GM18498 (cell line): ENCODE measurements around the gene ELFN2.

Source experiments
- ATAC-seq: cut with Tn5 transposase; IDR thresholded peaks from one replicate; pipeline ENCODE4 v1.9.1; 2021; ENCODE audit warnings: mild to moderate bottlenecking, moderate library complexity; ENCODE audit not compliant: unreplicated experiment

ELFN2 gene

GRCh38 chr22:37391702-37392101, 35.6 kb downstream of the ELFN2 start:
- ATAC-seq: no peak

- ATAC-seq: no peak
Measured at GRCh38 chr22:37390075-37390474, 37.2 kb downstream of the ELFN2 start.

GRCh38 chr22:37388538-37388937, 38.7 kb downstream of the ELFN2 start:
- no peak for ATAC-seq

GRCh38 chr22:37387793-37388192, 39.5 kb downstream of the ELFN2 start:
- no peak for ATAC-seq

- ATAC-seq: no peak
Measured at GRCh38 chr22:37386441-37386840, 40.8 kb downstream of the ELFN2 start.

GRCh38 chr22:37384691-37385090, 42.6 kb downstream of the ELFN2 start:
- ATAC-seq: no peak

- no peak for ATAC-seq
Measured at GRCh38 chr22:37383341-37383740, 43.9 kb downstream of the ELFN2 start.

GRCh38 chr22:37381489-37381888, 45.8 kb downstream of the ELFN2 start:
- no peak for ATAC-seq

- ATAC-seq: no peak
Measured at GRCh38 chr22:37379722-37380121, 47.6 kb downstream of the ELFN2 start.

- no peak for ATAC-seq
Measured at GRCh38 chr22:37379085-37379484, 48.2 kb downstream of the ELFN2 start.

- ATAC-seq: no peak
Measured at GRCh38 chr22:37378642-37379058, 48.6 kb downstream of the ELFN2 start.

GRCh38 chr22:37377927-37378326, 49.4 kb downstream of the ELFN2 start:
- no peak for ATAC-seq

GRCh38 chr22:37377138-37377537, 50.1 kb downstream of the ELFN2 start:
- ATAC-seq: no peak

- no peak for ATAC-seq
Measured at GRCh38 chr22:37376643-37377042, 50.6 kb downstream of the ELFN2 start.

GRCh38 chr22:37375801-37376200, 51.5 kb downstream of the ELFN2 start:
- no peak for ATAC-seq

- no peak for ATAC-seq
Measured at GRCh38 chr22:37374571-37374970, 52.7 kb downstream of the ELFN2 start.

- no peak for ATAC-seq
Measured at GRCh38 chr22:37373451-37373850, 53.8 kb downstream of the ELFN2 start.

- ATAC-seq: no peak
Measured at GRCh38 chr22:37371911-37372310, 55.4 kb downstream of the ELFN2 start.

- no peak for ATAC-seq
Measured at GRCh38 chr22:37371491-37371890, 55.8 kb downstream of the ELFN2 start.

- ATAC-seq: no peak
Measured at GRCh38 chr22:37370306-37370979, 56.8 kb downstream of the ELFN2 start.

GRCh38 chr22:37369483-37369882, 57.8 kb downstream of the ELFN2 start:
- no peak for ATAC-seq

- ATAC-seq: no peak
Measured at GRCh38 chr22:37368058-37368457, 59.2 kb downstream of the ELFN2 start.

- ATAC-seq: no peak
Measured at GRCh38 chr22:37366601-37367000, 60.7 kb downstream of the ELFN2 start.
